NAMALWA (cell line): ENCODE results near the gene NAGK.
"Not testable (repeated sequence)": the region's sequence is repeated elsewhere in the genome, so short reads cannot be mapped to it uniquely, and the experiment has no call there.

Source experiments
- DNase-seq: peaks from one replicate; pipeline ENCODE4 v3.0.0-alpha.2; 2015; ENCODE audit warnings: low spot score

Gene NAGK

GRCh38 chr2:71068218-71069035 lies at the start of gene NAGK:
Gene NAGK, plus strand, starts transcription at chr2:71068648. Its CDS starts 36 bp downstream, at chr2:71068684.
- DNase-seq, result peak; percentile 97

- not testable (repeated sequence) for DNase-seq
These were observed 48.5 kb upstream of the NAGK start for GRCh38 chr2:71019989-71020388.

GRCh38 chr2:71021394-71021793 lies 47.1 kb upstream of the NAGK start:
- not testable (repeated sequence) for DNase-seq

- peak; percentile 19 for DNase-seq
These were observed 44.8 kb upstream of the NAGK start for GRCh38 chr2:71023553-71024243.

- DNase-seq, result not testable (repeated sequence)
These were observed 32.2 kb upstream of the NAGK start for GRCh38 chr2:71036296-71036695.

GRCh38 chr2:71042287-71042686 lies 26.2 kb upstream of the NAGK start:
- no peak for DNase-seq

- DNase-seq, result no peak
These were observed 24.7 kb upstream of the NAGK start for GRCh38 chr2:71043531-71044407.

GRCh38 chr2:71045151-71045550 lies 23.3 kb upstream of the NAGK start:
- no peak for DNase-seq

GRCh38 chr2:71045865-71046548 lies 22.4 kb upstream of the NAGK start:
- DNase-seq, result no peak

GRCh38 chr2:71048096-71048495 lies 20.4 kb upstream of the NAGK start:
- no peak for DNase-seq

GRCh38 chr2:71049704-71050360 lies 18.6 kb upstream of the NAGK start:
- DNase-seq, result not testable (repeated sequence)

GRCh38 chr2:71055206-71055740 lies 13.2 kb upstream of the NAGK start:
- DNase-seq, result not testable (repeated sequence)

- DNase-seq, result no peak
These were observed 8.2 kb upstream of the NAGK start for GRCh38 chr2:71060211-71060610.

GRCh38 chr2:71060871-71061270 lies 7.6 kb upstream of the NAGK start:
- DNase-seq, result no peak

GRCh38 chr2:71063216-71063615 lies 5.2 kb upstream of the NAGK start:
- DNase-seq, result no peak

GRCh38 chr2:71064110-71064611 lies 4.3 kb upstream of the NAGK start:
- DNase-seq, result peak; percentile 13

- peak; percentile 52 for DNase-seq
These were observed 3.5 kb upstream of the NAGK start for GRCh38 chr2:71064754-71065621.

GRCh38 chr2:71066856-71067255 lies 1.6 kb upstream of the NAGK start:
- peak; percentile 10 for DNase-seq

- DNase-seq, result peak; percentile 39
These were observed 756 bp upstream of the NAGK start for GRCh38 chr2:71067567-71068217.
